GM19351 (cell line): ENCODE data around the gene TNFRSF11A.

ENCODE experiments used
- ATAC-seq: cut with Tn5 transposase; IDR thresholded peaks from one replicate; pipeline ENCODE4 v1.9.1; 2021; ENCODE audit warnings: mild to moderate bottlenecking, moderate library complexity; ENCODE audit not compliant: unreplicated experiment

Gene TNFRSF11A

DNA sequence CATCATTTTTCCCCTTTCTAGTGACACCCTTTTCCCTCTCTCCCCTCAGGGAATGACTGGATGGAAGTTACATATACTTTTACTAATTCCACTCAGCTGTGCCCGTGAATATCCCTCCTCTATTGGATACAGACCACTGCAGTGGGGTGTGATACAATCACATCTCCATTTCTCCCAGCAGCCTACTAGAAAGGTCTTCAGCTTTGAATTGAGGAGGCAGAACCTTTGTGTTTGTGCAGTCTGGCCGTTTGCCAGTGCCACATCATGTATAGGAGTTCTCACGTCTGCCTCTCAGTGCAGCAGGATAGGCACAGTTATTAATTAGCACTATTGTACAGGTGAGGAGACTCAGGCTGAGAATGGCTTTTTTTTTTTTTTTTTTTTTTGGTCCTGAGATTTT lies 16.4 kb downstream of the TNFRSF11A start:
- no peak for ATAC-seq

DNA sequence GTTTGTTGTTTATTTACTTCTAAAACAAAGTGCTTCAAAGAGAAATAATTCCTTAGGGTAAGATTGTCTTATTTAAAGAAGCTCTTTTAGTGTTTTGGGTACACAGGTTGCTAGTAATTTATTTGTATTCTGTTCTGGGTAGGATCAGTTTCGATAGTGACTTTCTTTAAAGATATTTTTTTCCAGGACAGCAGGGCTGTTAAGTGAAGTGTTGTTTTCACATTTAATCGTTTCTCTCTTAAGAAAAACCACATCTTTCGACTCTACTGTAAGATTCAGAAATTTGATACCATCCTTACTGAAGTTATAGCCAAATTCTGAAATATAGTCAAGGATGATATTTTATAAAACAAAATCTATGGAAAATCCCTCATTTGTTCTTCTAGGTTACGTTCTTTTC lies 17.8 kb downstream of the TNFRSF11A start:
- ATAC-seq, result no peak

DNA sequence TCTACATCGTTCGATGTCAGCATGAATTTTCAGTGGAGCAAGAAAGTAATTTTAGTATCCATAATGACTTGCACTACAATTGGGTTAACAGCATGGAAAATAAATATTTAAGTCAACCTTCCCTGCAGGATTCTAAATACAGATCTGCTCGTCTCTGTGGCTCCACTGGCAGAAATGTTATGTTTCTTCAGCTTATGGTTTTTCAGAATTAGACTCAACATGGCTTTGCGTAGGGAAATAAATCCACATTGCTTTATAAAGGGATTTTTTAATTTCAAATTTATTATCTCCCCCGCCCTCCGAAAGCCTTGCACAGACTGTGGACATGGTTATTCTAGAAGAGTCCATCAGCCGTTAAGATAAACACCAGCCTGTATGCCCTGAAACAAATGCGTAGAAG lies 18.2 kb downstream of the TNFRSF11A start:
- ATAC-seq, result no peak

DNA sequence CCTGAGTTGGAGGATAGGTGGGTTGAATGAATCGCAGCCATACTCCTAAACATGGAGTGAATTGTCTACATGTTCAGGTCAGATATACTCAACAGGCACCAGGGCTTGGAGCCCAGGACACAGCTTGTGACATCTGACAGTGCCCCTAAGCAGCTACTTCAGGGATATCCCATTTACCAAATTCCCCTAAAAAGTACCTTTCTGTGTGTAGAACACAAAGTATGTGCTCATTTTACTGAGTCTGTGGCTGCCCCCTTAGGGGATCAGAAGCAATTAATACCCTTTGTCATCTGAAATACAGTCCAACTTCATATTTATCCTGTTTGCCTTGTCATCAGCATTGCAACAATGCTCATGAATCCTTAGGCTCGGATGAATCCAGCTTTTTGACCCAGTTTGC lies 20.8 kb downstream of the TNFRSF11A start:
- ATAC-seq, result no peak

DNA sequence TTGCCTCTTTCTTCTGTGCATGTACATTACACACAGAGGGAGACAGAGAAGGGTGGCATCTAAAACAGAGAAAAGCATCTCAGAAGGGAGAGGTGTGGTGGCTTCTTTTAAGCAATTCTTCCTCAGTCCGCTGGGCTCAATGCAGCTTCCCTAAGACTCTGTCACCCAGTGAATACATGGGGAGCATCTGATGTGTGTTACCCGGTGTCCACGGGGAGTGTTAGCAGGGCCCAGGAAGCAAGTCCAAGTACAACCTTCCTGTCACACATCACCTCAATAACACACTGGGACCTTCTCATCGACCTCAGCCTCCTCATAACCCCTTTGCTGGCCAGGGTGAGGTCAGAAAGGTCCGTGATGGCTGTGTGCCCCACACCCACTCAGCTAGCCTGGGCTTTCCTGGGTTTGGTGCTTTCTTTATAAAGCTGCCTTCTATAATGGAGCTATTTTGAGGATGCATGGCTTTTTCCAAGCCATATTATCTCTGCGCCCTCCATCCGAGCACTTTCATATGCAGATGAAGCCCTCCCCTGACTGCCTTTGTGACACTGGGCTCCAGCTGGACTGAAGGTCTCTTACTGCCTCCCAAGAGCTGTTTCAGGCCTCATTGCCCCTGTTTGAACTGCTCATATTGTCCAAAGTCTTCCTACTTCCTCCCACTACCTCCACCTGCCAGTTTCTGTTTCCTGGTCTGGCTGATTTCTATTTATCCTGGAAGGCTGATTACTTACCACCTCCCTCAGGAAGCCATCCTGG lies 21.4 kb downstream of the TNFRSF11A start:
- no peak for ATAC-seq

DNA sequence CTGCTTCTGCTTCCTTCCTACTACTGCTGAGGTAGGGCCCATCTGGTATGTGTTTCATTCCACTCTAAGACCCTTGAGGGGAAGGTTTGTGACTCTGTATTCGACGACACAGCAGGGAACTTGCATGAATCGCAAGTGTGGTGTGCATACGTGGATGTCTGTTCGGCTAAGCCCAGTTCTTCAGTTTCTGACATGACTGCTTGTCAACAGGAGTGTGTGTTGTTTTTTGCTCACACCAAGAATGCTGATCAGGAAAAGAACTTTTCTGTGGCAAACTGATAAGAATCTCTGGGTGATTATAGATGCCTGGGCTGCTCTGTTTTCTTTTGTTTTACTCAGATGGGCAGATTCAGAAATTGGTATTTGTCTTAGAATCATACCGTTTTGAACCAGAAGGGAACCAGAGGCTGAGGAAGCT lies 22.0 kb downstream of the TNFRSF11A start:
- ATAC-seq, result no peak

DNA sequence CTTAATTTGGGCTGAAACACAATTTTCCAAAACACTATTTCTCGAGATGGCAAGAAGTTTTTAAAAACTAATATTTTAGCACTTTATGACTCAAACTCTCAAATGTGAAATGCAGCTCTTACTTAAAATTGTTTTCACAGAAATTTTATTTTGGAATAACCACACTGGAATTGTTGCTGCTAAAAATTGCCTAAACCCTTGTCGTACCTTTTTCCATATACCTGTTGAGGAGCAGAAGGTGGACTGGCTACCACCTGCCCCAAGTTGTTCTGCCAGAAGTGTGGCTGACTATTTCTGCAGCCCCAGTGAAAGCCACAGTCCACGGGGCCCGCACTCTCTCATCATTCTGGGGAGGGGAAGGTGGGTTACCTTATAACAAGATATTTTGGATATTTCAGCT lies 23.4 kb downstream of the TNFRSF11A start:
- ATAC-seq, result no peak

DNA sequence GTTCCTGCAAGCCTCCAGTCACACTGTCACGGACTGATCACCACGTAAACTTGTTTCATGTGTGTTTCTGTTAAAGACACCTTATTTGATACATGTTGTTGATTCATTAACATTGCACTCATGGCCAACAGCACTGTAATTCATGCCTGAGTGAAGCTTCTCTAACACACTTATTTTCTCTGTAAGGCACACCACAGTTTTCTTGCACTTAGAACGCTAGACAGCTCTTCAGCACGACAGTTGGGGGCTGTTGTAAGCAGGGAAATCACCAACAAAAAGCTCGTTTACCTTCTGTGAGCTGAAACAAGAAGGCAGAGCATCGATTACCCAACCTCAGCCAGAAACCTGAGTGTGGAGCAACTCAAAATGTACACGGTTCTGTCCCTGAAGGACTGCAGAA lies 28.1 kb downstream of the TNFRSF11A start:
- no peak for ATAC-seq

DNA sequence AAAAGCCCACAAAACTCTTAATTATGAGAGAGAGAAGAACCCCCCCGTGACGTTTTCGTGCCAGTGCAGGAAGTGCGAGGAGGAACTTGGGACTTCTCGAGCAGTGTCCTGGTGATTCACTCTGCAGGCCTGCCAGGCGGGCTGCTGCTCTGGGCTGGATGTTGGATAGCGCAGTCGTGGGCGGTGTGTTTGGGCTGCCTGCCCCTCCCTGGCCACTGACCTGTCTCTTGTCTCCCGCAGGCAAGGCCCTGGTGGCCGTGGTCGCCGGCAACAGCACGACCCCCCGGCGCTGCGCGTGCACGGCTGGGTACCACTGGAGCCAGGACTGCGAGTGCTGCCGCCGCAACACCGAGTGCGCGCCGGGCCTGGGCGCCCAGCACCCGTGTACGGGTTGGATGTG lies 29.0 kb downstream of the TNFRSF11A start:
- no peak for ATAC-seq

DNA sequence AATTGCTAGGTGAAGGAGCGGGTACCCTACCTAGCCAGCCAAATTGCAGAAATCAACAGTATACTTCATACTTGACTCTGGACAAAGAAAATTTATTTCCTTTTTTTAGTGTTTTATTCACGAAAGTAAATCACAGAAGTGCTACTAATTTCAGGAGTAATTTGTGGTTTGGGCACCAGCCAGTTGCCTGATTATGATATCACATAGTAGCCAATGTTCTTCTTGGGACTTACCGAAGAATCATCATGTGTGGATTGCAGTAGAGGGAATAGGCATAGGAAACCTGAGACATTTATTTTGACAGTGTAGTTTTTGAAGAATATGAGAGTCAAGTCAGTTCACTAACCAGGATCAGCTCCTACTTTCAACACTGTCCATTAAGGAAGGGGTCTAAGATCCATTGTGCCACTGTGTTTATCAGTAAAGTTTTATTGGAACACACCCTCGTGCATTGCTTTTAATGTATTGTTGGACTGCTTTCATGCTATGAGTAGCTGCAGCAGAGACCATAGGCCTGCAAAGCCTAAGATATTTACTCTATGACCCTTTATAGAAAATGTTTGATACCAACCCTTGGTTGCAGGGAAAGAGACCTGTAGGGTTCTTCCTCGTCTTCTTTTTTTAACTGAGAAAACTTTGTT lies 32.1 kb downstream of the TNFRSF11A start:
- no peak for ATAC-seq

DNA sequence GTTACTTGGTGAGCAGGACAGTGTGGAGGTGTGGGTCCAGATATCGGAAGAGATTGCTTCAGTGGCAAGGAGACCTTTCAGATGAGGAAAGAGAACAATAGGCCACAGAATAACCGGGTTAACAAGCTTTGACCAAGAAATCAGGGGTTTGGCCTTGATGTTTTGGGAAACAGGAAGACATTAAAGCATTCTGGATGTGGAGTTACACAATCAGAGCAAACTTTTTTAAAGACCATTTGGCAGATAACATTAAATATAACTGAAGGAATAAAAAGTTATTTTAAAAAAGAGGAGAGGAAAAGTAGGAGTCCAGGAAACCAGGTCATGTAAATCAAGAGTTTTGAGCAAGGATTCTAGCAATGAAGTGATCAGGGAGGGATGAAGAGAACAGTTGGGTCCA lies 35.7 kb downstream of the TNFRSF11A start:
- ATAC-seq, result no peak

DNA sequence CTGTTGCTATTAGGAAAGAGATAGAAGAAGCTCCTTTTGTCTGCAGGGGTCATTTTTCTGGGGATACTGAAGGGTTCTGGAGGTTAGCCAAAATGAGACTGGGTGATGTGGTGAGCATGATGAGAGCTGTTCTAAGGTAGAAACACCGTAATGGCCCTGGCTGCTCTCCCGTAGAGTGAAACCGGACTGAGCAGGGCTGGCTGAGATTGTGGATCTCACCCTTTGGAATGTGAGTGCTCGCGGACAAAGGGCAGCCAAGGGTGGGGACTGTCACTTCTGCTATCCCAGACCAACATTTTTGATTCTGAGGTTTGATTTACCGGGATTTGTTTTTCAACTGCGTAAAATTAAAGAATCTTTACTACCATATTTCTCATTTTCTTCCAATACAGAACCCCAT lies 36.2 kb downstream of the TNFRSF11A start:
- no peak for ATAC-seq

DNA sequence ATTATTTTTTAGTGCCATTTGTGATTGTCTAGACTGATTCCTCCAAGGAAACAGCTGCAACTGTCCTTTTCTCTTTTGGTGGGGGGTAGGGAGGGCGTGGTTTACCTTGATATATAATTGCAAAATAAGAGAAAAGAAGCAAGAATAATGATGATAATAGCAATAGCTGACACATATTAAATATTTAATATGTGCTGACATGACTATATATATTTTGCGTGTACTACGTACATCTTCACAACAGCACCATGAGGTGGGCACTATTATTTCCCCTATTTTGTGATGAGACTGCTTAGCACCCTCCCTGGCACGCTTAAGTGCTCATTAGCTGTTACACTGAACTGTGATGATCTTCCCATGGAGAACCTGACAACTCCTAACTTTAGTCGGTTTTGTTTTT lies 39.4 kb downstream of the TNFRSF11A start:
- no peak for ATAC-seq

DNA sequence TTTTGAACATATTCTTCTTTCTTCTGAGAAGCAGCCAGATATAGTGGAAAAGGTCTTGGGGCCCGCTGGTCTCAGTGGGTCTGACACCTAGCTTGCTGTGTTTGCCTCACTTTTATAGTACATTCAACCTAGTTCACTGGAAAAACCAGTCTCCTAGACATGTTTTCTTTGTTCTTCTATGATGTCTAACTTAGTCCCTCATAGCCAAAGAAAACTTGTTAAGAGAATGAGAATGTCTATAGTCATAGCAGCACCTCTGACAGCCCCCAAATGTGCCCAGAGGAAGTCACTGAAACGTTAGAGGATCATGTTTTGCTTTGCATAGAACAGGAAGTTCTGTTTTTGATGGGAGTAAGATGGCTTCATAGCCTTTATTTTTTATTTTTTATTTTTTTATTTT lies 40.3 kb downstream of the TNFRSF11A start:
- ATAC-seq, result peak; percentile 41

DNA sequence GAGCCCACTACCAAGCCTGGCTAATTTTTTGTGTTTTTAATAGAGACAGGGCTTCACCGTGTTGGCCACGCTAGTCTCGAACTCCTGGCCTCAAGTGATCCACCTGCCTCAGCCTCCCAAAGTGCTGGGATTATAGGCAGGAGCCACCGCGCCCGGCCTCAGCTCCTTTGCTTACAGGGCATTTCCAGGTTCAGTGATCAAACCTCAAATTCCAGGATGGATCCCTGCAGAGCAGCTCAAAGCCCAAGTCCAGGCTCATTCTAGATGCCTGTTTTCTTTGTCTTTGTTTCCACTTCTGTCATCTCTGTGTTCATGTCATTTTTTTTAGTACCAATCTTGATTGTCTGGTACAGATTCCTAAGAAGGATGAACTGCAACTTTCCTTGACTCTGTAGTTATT lies 41.9 kb downstream of the TNFRSF11A start:
- no peak for ATAC-seq

DNA sequence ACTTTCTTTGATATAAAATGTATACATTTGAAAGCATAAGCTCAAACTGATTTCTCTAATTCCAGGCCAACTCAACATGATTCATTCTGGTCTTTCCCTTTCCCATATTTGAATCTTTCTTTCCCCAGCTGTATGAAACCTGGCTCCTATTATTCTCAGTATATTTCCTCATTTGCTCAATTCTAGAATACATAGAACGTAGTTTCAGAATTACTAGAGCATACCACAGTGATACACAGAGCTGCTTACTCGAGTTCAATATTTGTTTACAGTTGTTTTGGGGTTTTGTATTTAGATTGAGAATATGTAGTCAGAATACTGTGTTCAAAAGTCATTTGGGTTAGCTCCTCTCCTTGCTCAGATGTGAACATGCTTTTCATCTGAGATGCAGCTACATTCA lies 43.0 kb downstream of the TNFRSF11A start:
- ATAC-seq, result peak; percentile 81

DNA sequence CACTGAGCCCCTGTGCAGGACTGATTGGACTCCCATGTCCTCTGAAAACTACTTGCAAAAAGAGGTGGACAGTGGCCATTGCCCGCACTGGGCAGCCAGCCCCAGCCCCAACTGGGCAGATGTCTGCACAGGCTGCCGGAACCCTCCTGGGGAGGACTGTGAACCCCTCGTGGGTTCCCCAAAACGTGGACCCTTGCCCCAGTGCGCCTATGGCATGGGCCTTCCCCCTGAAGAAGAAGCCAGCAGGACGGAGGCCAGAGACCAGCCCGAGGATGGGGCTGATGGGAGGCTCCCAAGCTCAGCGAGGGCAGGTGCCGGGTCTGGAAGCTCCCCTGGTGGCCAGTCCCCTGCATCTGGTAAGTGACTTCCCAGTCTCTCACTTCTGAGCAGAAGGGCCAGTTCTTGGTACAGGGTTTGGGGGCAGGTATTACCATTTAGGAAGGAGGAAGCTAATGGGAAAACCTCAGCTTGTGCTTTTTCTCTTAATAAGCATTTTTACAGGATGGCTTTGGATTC lies 44.1 kb downstream of the TNFRSF11A start:
- ATAC-seq, result no peak

DNA sequence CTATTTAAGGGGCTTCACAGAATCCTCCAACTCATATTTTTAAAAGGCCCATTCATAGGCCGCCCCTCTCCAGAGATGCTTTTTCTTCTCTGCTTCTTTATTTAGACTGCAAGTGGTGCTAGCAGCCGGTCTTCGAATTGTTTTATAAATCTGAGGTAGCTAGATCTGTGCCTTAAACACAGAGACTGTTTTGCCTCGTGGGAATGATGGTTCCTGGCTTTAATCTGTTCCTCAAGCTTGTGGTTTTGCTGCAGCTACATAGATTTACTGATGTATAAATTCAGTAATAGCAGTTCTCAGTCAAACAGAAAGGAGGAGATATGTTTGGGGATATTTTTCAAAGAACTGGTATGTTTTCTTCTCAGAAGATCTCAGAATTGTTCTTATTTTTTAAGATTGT lies 45.3 kb downstream of the TNFRSF11A start:
- no peak for ATAC-seq

DNA sequence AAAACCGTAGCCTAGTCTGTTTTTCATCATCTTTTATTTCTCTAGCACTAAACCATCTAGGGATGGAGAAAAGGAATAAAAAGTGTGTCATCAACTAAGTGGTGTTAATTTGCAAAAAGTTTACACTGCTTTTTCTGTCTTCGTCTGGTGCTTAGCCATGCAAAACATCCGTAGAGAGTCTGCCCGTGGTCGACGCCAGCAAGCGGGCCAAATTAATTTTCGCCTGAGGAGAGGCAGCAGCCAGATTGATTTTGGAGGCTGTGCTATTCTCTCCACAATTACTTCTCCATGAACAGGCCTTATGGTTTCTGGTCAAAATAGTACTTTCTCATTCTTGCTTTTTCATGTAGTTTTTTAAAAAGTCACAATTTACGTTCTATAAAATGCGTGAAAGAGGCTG lies 46.3 kb downstream of the TNFRSF11A start:
- no peak for ATAC-seq

DNA sequence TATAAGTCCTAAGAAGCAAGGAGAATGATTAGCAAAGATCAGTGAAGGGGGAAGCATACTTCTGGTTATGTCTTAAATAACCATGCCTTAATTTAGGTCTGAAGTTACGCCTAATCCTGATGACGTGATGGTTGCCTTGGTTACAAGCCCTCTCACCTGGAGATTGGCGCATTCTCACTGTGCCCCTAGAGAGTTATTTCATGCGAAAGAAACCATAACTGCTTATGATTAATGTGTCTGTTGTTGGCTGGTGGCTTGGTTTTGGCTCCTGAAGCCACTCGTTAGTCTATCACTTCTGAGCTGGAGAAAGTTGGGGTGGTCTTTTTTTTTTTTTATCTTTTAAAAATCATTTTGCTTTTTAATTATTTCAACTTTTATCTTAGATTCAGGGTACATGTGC lies 47.0 kb downstream of the TNFRSF11A start:
- peak; percentile 53 for ATAC-seq

DNA sequence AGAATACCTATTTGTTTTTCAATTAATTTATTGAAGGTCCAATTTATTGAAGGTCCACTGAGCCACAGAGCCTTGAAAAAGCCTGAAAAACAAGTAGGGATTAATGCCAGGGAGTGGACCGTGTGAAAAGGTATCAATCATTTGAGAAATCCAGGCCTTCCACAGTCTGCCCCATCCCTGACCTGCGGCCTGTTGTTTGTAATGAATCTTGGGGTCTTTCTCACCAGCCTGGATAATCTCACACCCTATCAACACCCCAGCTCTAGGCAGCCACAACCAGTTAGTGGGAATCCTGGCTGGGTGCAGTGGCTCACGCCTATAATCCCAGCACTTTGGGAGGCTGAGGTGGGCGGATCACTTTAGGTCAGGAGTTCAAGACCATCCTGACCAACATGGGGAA lies 47.8 kb downstream of the TNFRSF11A start:
- no peak for ATAC-seq

DNA sequence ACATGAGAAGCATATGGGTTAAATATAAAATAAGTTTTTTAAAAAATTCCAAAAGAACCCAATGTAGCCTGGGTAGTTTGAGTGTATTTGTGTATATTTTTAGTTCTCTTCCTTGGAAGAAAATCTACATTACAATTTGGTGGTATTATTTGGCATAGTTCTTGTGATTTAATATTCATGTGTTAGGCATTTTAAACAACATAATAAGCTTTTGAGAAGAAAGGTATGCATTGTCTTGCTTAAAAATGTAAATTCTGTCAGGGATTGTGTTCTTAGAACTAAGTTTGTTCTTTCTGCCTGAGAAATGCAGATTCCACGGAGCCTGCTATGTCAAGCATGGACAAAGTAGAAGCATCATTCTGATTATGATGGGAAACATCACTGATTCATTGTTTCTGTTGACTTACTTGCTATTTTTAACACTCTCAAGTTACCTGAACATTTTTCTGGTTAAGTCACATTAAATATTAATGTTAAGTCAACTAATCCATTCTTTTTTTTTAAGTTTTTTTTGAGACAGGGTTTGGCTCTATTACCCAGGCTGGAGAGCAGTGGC lies 49.4 kb downstream of the TNFRSF11A start:
- no peak for ATAC-seq
